Prostate gland (tissue), 2 donors: ENCODE results near the gene RSBN1L. TPM values are rescaled to one million over a fixed set of nuclear protein-coding genes. Genes with fewer than 3 reads are reported as not detected.
"Not testable (repeated sequence)": the region's sequence is repeated elsewhere in the genome, so short reads cannot be mapped to it uniquely, and the experiment has no call there.

ENCODE experiments used
- DNase-seq: peaks from one replicate; pipeline ENCODE4 v3.0.0-alpha.2; 2019; ENCODE audit warnings: low spot score
- H3K27ac ChIP-seq, 2 donors: fragments of 200-600 bp; sonication (generic); 2 replicates each; pipeline ENCODE4 v1.5.1; 2017 to 2019
- H3K27me3 ChIP-seq: fragments of 200-600 bp; sonication (generic); replicated peaks from 2 replicates; pipeline ENCODE4 v1.5.1; 2019; ENCODE audit not compliant: insufficient read depth
- H3K36me3 ChIP-seq, 2 donors: fragments of 200-600 bp; sonication (generic); 1 replicate in 1 of 2; 2 replicates in 1 of 2; pipeline versions ENCODE4 v1.5.1 to v1.8.1; 2017 to 2019
- H3K4me1 ChIP-seq: fragments of 200-600 bp; sonication (generic); replicated peaks from 2 replicates; pipeline ENCODE4 v1.5.1; 2019
- H3K4me3 ChIP-seq, 2 donors: fragments of 200-600 bp; sonication (generic); 2 replicates each; pipeline ENCODE4 v1.5.1; 2017 to 2019
- H3K9me3 ChIP-seq: fragments of 200-600 bp; sonication (generic); 2 replicates; pipeline ENCODE4 v1.5.1; 2017
- POLR2A ChIP-seq: fragments of 450-650 bp; IDR thresholded peaks from one replicate; pipeline ENCODE4 v1.6.1; 2016; ENCODE audit warnings: antibody characterized with exemption, mild to moderate bottlenecking
- POLR2AphosphoS5 ChIP-seq: sonication (generic); formaldehyde crosslinking; IDR thresholded peaks from one replicate; pipeline ENCODE4 v1.6.1; 2017; ENCODE audit warnings: antibody characterized with exemption
- WGBS: methylation state at CpG from one replicate; pipeline ENCODE4 v1.1.5; 2018; 5-methylcytosine and 5-hydroxymethylcytosine counted together
- intact Hi-C: fragments of 100-400 bp; cut with DNase I; formaldehyde crosslinking; loops from one replicate; pipeline ENCODE4 v1.14.2; 2022
- total RNA-seq, 2 donors: library from RNA; depleted of rRNA; stranded (reverse); fragments of >200 nt; gene quantifications; one replicate each; pipeline ENCODE4 v1.1.0, GENCODE V29; 2016
- TF ChIP-seq, protein P1 (sequence below), 4 experiments: fragments of 200-600 bp in 2 of 4; fragments of 450-650 bp in 2 of 4; sonication (generic) in 2 of 4; IDR thresholded peaks; 1 replicate in 3 of 4; 2 replicates in 1 of 4; pipeline ENCODE4 v1.5.1; 2016 to 2019; ENCODE audit warnings: antibody characterized with exemption in 4 of 4, mild to moderate bottlenecking in 2 of 4, moderate library complexity in 2 of 4

RSBN1L gene
- total RNA-seq, 2 donors from 2014 or later: 19.4 to 20.7 TPM

DNA sequence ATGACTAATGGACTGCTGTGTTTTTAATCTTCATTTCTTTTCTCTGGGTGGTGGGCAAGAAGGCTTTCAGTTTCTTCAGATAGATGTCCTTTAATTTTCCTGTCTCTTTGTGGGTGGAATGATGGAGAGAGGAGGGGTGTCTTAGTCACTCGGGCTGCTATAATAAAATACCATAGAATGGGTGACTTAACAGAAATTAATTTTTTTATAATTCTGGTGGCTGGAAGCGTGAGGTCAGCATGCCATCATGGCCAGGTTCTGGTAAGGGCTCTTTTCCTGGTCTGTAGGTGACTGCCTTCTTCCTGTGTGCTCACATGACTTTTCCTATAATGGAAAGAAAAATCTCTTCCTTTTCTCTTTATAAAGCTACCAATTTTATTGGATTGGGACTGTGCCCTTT is 6.3 kb downstream of the RSBN1L start:
- DNase-seq: no peak
- Histone ChIP-seq H3K9me3 (no peaks in the 10 kb centered on the region), H3K27me3 (no peaks in the 10 kb centered on the region), H3K36me3 (no peaks in the 10 kb centered on the region), H3K4me1 (no peaks in the 10 kb centered on the region), H3K27ac (no peak overlapping the region), H3K4me3 (no peak overlapping the region)
- 85% methylated on average over 2 of the region's 2 CpGs for WGBS
- TF ChIP-seq POLR2A: no peak
- TF ChIP-seq, protein P1, sequence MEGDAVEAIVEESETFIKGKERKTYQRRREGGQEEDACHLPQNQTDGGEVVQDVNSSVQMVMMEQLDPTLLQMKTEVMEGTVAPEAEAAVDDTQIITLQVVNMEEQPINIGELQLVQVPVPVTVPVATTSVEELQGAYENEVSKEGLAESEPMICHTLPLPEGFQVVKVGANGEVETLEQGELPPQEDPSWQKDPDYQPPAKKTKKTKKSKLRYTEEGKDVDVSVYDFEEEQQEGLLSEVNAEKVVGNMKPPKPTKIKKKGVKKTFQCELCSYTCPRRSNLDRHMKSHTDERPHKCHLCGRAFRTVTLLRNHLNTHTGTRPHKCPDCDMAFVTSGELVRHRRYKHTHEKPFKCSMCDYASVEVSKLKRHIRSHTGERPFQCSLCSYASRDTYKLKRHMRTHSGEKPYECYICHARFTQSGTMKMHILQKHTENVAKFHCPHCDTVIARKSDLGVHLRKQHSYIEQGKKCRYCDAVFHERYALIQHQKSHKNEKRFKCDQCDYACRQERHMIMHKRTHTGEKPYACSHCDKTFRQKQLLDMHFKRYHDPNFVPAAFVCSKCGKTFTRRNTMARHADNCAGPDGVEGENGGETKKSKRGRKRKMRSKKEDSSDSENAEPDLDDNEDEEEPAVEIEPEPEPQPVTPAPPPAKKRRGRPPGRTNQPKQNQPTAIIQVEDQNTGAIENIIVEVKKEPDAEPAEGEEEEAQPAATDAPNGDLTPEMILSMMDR (IDR thresholded peaks at IDR 0.05): no peak
- TF ChIP-seq POLR2AphosphoS5: no peak
- intact Hi-C loops: no loop called here

DNA sequence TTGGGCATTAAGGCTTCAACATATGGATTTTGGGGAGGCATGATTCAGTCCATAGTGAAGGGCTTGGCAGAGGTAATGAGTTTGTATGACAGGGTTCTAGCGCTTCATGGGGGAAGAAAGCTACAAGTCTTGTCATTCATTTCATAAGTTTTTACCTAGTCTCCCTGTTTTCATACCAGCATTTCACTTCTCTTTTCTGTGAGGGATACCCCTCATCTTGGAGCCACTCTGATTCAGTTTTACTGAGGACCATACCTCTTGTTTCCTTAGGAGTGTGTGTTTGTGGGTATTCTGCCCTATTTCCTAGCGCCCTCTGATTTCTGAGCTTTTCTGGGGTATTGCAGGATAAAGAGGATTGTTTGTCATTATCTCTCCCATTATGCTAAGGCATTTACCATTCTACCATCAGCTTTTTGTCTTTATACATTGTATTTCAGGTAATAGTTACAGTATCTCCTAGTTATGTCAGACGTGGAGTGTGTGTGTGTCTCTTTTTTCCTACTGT is 6.8 kb downstream of the RSBN1L start:
- Histone ChIP-seq H3K4me1 (no peaks in the 10 kb centered on the region), H3K27ac (no peak overlapping the region)

DNA sequence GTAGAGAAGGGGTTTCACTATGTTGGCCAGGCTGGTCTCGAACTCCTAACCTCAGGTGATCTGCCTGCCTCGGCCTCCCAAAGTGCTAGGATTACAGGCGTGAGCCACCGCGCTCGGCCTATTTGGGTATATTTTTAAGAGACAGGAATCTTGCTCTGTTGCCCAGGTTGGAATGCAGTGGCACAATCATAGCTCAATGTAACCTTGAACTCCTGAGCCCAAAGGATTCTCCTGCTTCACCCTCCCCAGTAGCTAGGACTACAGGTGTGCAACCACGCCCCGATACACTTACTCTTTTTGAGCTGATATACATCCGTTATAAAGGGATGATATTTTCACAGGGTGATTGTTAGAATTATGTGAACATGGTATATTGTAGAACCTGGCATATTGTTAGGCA is 7.4 kb downstream of the RSBN1L start:
- H3K4me1 ChIP-seq, H3K27me3 ChIP-seq, H3K27ac ChIP-seq, DNase-seq, H3K4me3 ChIP-seq, intact Hi-C loops, H3K36me3 ChIP-seq, H3K9me3 ChIP-seq: not testable (repeated sequence)
- WGBS: 97% methylated on average over 9 of the region's 9 CpGs

More for the DNA sequence above, 6.8 kb downstream of the RSBN1L start:
- Histone ChIP-seq H3K4me3 (no peak overlapping the region), H3K9me3 (no peaks in the 10 kb centered on the region), H3K36me3 (no peaks in the 10 kb centered on the region), H3K27me3 (no peaks in the 10 kb centered on the region)
- intact Hi-C loops: no loop called here
- WGBS: 94% methylated on average over 3 of the region's 3 CpGs
- DNase-seq: no peak
- no peak for TF ChIP-seq POLR2AphosphoS5
- TF ChIP-seq POLR2A: no peak
- TF ChIP-seq, protein P1 (IDR thresholded peaks at IDR 0.05): no peak

DNA sequence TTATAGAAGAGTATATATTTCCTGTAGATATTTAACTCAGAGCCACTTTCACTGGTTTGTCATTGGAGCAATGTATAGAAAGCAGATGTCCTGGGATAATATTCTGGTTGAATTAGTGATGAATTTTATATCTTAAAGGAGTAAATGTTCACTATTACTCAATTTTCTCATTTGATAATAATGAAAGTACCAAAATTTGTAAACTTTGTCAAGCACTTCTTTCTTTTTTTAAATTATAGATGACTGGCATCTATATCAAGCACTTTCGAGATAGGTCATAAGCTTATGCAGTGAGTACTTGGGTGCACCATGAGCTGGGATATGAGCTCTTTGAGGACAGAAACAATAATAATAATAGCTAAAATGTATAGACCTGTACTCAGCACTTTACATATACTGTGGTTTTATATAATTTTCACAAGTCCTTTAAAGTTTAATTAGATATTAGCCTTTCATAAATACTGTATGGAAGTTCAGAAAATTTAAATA is 11.3 kb downstream of the RSBN1L start:
- WGBS: 92% methylated on average over 1 of the region's 1 CpG
- H3K36me3 ChIP-seq: no peaks in the 10 kb centered on the region
- no peak overlapping the region for H3K27ac ChIP-seq
- no peak overlapping the region for H3K4me3 ChIP-seq
- no peaks in the 10 kb centered on the region for H3K4me1 ChIP-seq
- TF ChIP-seq POLR2A (no peak), POLR2AphosphoS5 (no peak)
- TF ChIP-seq, protein P1 (IDR thresholded peaks at IDR 0.05): no peak
- no peak for DNase-seq
- no peaks in the 10 kb centered on the region for H3K9me3 ChIP-seq
- intact Hi-C loops: no loop called here
- no peaks in the 10 kb centered on the region for H3K27me3 ChIP-seq

DNA sequence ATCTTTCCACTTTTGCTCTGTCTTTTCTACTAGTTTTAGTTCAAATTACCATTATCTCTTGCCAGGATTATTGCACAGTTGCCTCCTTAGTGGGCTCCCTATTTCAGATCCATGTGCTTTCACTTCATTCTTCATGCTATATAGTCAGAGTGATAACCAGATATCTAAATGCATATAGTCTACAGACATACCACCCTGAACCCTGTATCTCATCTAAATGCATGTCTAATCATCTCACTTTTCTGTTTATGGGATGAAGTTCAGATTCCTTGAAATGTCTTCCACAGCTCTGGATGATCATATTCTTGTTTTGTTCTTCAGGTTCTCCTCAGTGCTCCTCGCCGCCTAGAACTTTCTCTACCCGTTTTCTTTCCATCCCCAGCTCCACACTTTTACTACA is 13.8 kb downstream of the RSBN1L start:
- no peak for TF ChIP-seq POLR2A
- TF ChIP-seq, protein P1 (IDR thresholded peaks at IDR 0.05): no peak
- no peak for TF ChIP-seq POLR2AphosphoS5
- WGBS: 95% methylated on average over 3 of the region's 3 CpGs
- intact Hi-C loops: no loop called here

More for the DNA sequence above, 13.8 kb downstream of the RSBN1L start:
- no peak for DNase-seq
- Histone ChIP-seq H3K27ac (no peak overlapping the region), H3K9me3 (no peaks in the 10 kb centered on the region), H3K4me3 (no peak overlapping the region), H3K27me3 (no peaks in the 10 kb centered on the region), H3K36me3 (no peaks in the 10 kb centered on the region), H3K4me1 (no peaks in the 10 kb centered on the region)
